Endothelial cell of umbilical vein (primary cell): ENCODE measurements around the gene WARS2. TPM values are rescaled to one million over a fixed set of nuclear protein-coding genes. Genes with fewer than 3 reads are reported as not detected.

Experiments
- BruUV-seq: library from RNA; stranded (reverse); fragments of 400-500 nt; replicated peaks from 2 replicates; lab custom pipeline; 2021; lab: Mats Ljungman, UMichigan
- CTCF ChIA-PET: fragments of 300-600, 350-600 bp; sonication (Branson Sonifier 250); formaldehyde crosslinking; loops from one replicate; lab custom pipeline; 2021; ENCODE audit warnings: antibody characterized with exemption, inconsistent platforms; lab: Charles Lee
- POLR2A ChIA-PET: fragments of 300-600, 350-600 bp; sonication (Branson Sonifier 250); formaldehyde crosslinking; loops from one replicate; lab custom pipeline; 2021; ENCODE audit warnings: antibody characterized with exemption, inconsistent platforms; lab: Charles Lee
- DNase-seq: peaks from one replicate; pipeline ENCODE4 v3.0.0-alpha.2; 2011; ENCODE audit warnings: low read depth, low spot score
- FAIRE-seq: peaks from 2 replicates; lab custom pipeline; 2011; peaks lifted over from hg19 to GRCh38; lab: Jason Lieb, UNC
- H2AFZ ChIP-seq: 2 replicates; pipeline ENCODE4 v1.6.0; 2012; ENCODE audit warnings: low read depth, low read length, control low read depth, inconsistent platforms
- H3K27ac ChIP-seq: 2 replicates; pipeline ENCODE4 v1.5.1; 2011; ENCODE audit warnings: low read depth, mild to moderate bottlenecking, control low read depth, low read length, moderate library complexity; ENCODE audit not compliant: insufficient read depth
- H3K27me3 ChIP-seq, 2 experiments: 2 replicates each; pipeline versions ENCODE4 v1.6.0 to v1.6.1; 2011; ENCODE audit warnings: low read length in 2 of 2, mixed read lengths in 1 of 2; ENCODE audit not compliant: control insufficient read depth in 2 of 2, insufficient read depth in 2 of 2
- H3K36me3 ChIP-seq, 2 experiments: 2 replicates in 1 of 2; 3 replicates in 1 of 2; pipeline ENCODE4 v1.5.1; 2011; ENCODE audit warnings: low read length in 2 of 2, mild to moderate bottlenecking in 1 of 2, moderate library complexity in 1 of 2; ENCODE audit not compliant: control insufficient read depth in 2 of 2, insufficient read depth in 2 of 2; ENCODE audit errors: extremely low read depth in 1 of 2
- H3K4me1 ChIP-seq: 3 replicates; pipeline ENCODE4 v1.5.1; 2011; ENCODE audit warnings: mild to moderate bottlenecking, low read length; ENCODE audit not compliant: control insufficient read depth, insufficient read depth; ENCODE audit errors: extremely low read depth
- H3K4me2 ChIP-seq: 2 replicates; pipeline ENCODE4 v1.6.1; 2011; ENCODE audit warnings: low read length, control low read depth, mixed read lengths; ENCODE audit not compliant: insufficient read depth
- H3K4me3 ChIP-seq, 3 experiments: fragments of 200-600 bp in 1 of 3; sonication (generic), shearing (Covaris generic) in 1 of 3; replicated peaks in 1 of 3; 2 replicates each; pipeline ENCODE4 v1.5.1; 2011 to 2016; ENCODE audit warnings: control low read depth in 3 of 3, low read length in 3 of 3, mild to moderate bottlenecking in 2 of 3, inconsistent platforms in 1 of 3, low read depth in 1 of 3, moderate library complexity in 1 of 3; ENCODE audit not compliant: insufficient read depth in 1 of 3
- H3K79me2 ChIP-seq: 2 replicates; pipeline ENCODE4 v1.6.0; 2012; ENCODE audit warnings: low read length, inconsistent platforms; ENCODE audit not compliant: control insufficient read depth, insufficient read depth
- H3K9ac ChIP-seq: replicated peaks from 2 replicates; pipeline ENCODE3; 2011; ENCODE audit warnings: low read length, control low read depth; ENCODE audit not compliant: insufficient read depth; ENCODE audit errors: extremely low read depth
- H3K9me1 ChIP-seq: replicated peaks from 3 replicates; pipeline ENCODE4 v1.6.0; 2011; ENCODE audit warnings: mild to moderate bottlenecking, low read length; ENCODE audit not compliant: control insufficient read depth, insufficient read depth; ENCODE audit errors: extremely low read depth
- H3K9me3 ChIP-seq: replicated peaks from 2 replicates; pipeline ENCODE4 v1.5.1; 2012; ENCODE audit warnings: low read length, inconsistent platforms; ENCODE audit not compliant: control insufficient read depth, insufficient read depth
- H4K20me1 ChIP-seq: replicated peaks from 2 replicates; pipeline ENCODE3; 2011; ENCODE audit warnings: mild to moderate bottlenecking, low read length; ENCODE audit not compliant: control insufficient read depth, insufficient read depth; ENCODE audit errors: extremely low read depth
- CTCF ChIP-seq, 2 donors: IDR thresholded peaks; 1 replicate in 1 of 2; 2 replicates in 1 of 2; pipeline ENCODE4 v1.5.1; 2011; ENCODE audit warnings: low read length in 2 of 2, mild to moderate bottlenecking in 2 of 2, moderate library complexity in 2 of 2, control low read depth in 1 of 2, inconsistent platforms in 1 of 2, low read depth in 1 of 2; ENCODE audit not compliant: insufficient read depth in 1 of 2; ENCODE audit errors: extremely low read depth in 1 of 2
- EZH2 ChIP-seq: IDR thresholded peaks from 2 replicates; pipeline ENCODE4 v1.6.1; 2012; ENCODE audit warnings: borderline replicate concordance, low read depth, mild to moderate bottlenecking, moderate library complexity, low read length, inconsistent platforms; ENCODE audit not compliant: severe bottlenecking
- FOS ChIP-seq: IDR thresholded peaks from 2 replicates; pipeline ENCODE4 v1.6.1; 2011; ENCODE audit warnings: mild to moderate bottlenecking, low read length, moderate library complexity, borderline replicate concordance; ENCODE audit not compliant: insufficient read depth
- GATA2 ChIP-seq: IDR thresholded peaks from 2 replicates; pipeline ENCODE4 v1.7.0; 2011; ENCODE audit warnings: low read depth, mild to moderate bottlenecking, moderate library complexity, mixed read lengths, low read length; ENCODE audit not compliant: insufficient read length, insufficient read depth
- JUN ChIP-seq: IDR thresholded peaks from 2 replicates; pipeline ENCODE4 v1.6.1; 2011; ENCODE audit warnings: borderline replicate concordance, low read depth; ENCODE audit not compliant: insufficient read length, insufficient read depth
- MAX ChIP-seq: IDR thresholded peaks from 2 replicates; pipeline ENCODE4 v1.6.1; 2011; ENCODE audit not compliant: insufficient read depth, insufficient read length
- MYC ChIP-seq: IDR thresholded peaks from one replicate; pipeline ENCODE4 v1.6.1; 2011; ENCODE audit warnings: mild to moderate bottlenecking, low read depth, low read length
- POLR2A ChIP-seq: IDR thresholded peaks from 2 replicates; pipeline ENCODE4 v1.6.1; 2012; ENCODE audit warnings: low read depth, mild to moderate bottlenecking, control low read depth, low read length
- POLR2AphosphoS5 ChIP-seq: IDR thresholded peaks from 2 replicates; pipeline ENCODE4 v1.6.1; 2012; ENCODE audit warnings: low read depth, mild to moderate bottlenecking, control low read depth, low read length, moderate library complexity; ENCODE audit not compliant: insufficient read depth
- dilution Hi-C: fragments of 300-500 bp; cut with MboI; formaldehyde crosslinking; loops from one replicate; pipeline ENCODE4 v1.15.0; 2019; ENCODE audit warnings: low sequenced_read_pairs; ENCODE audit not compliant: extremely low pct_ligation_motif_present
- intact Hi-C: fragments of 100-400 bp; cut with micrococcal nuclease; formaldehyde crosslinking; loops from one replicate; pipeline ENCODE4 v1.10.0; 2022
- polyA plus RNA-seq, 4 experiments: library from polyadenylated mRNA; depleted of rRNA in 3 of 4; stranded (reverse) in 3 of 4; unstranded in 1 of 4; fragments of >200 nt; gene quantifications; 2 replicates each; pipeline versions ENCODE4 v1.2.1 to v1.2.3, GENCODE V29; 2011 to 2012; ENCODE audit warnings: missing spikeins in 1 of 4
- total RNA-seq: library from RNA; stranded (reverse); gene quantifications from 2 replicates; pipeline ENCODE4 v1.2.3, GENCODE V29; 2021

The WARS2 gene
- total and polyA plus RNA-seq, 2 donors (not counting 3 experiments of a cell fraction or from before 2014, with no cell fraction given), result 5.9 to 11.8 TPM

- no peaks in the 10 kb centered on the region for H3K9me3 ChIP-seq
- no peak for DNase-seq
- CTCF ChIA-PET, result no interaction called here
- no peaks in the 10 kb centered on the region for H3K9me1 ChIP-seq
- no peaks in the 10 kb centered on the region for H4K20me1 ChIP-seq
- H3K36me3 ChIP-seq, result no peaks in the 10 kb centered on the region
- H3K9ac ChIP-seq, result no peak overlapping the region
- H2AFZ ChIP-seq, result no peak overlapping the region
- FAIRE-seq, result no peak
- no peak overlapping the region for H3K4me2 ChIP-seq
- POLR2A ChIA-PET, result no interaction called here
- TF ChIP-seq POLR2AphosphoS5 (no peak), EZH2 (no peak), MAX (no peak), POLR2A (no peak), CTCF (IDR thresholded peaks at IDR 0.05; ENCODE audit: extremely low read depth in 1 of 2, insufficient read depth in 1 of 2, low read depth in 1 of 2, low read length in 2 of 2) (no peak), GATA2 (no peak), FOS (no peak), JUN (no peak), MYC (no peak)
- no peak overlapping the region for H3K27ac ChIP-seq
- H3K79me2 ChIP-seq, result no peaks in the 10 kb centered on the region
- peaks cover 81 to 94% of the 10 kb centered on the region in 2 experiments for H3K27me3 ChIP-seq
- H3K4me1 ChIP-seq, result peaks cover 16% of the 10 kb centered on the region
- no peak overlapping the region for H3K4me3 ChIP-seq
- intact Hi-C loops, result loop anchor here (5.0 to 10.0 kb wide), 3 partner anchors 138 to 930 kb away; partner anchors contain the start of gene WARS2
- dilution Hi-C loops, result no loop called here
- BruUV-seq, result no TSS peak
Measured at GRCh38 chr1:119004781-119005180, 135.7 kb downstream of the WARS2 start.
